OCI-LY7 (cell line): ENCODE results near the gene TAS2R7.

Source experiments
- CTCF ChIP-seq: fragments of 200-600 bp; sonication (generic); conservative IDR thresholded peaks from 2 replicates; pipeline ENCODE4 v1.5.1; 2014; ENCODE audit warnings: mild to moderate bottlenecking, antibody characterized with exemption, low read length, moderate library complexity, mixed read lengths
- EZH2phosphoT487 ChIP-seq: fragments of 200-600 bp; sonication (generic); IDR thresholded peaks from 2 replicates; pipeline ENCODE4 v1.6.1; 2018; ENCODE audit warnings: low read depth, borderline replicate concordance, mild to moderate bottlenecking, mixed run types, antibody characterized with exemption, low read length, moderate library complexity, mixed read lengths

DNA sequence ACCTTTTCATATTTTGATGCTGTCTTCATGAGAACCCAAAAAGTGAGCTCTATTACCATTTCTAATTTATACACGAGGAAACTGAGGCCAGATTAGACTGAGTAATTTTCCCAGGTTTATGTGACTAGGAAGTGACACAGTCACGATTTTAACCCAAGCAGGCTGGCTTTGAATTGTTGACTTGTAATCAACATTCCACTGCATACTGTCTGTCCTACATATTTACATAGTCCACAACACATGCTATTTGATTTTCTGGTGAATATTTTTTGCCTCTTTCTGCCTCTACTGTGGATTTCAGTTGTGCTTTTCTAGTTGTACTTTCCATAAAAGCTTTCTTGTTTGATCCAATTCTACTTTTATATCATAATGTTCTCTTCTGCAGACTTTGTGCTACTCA lies 8.2 kb downstream of the TAS2R7 start:
- no peak for TF ChIP-seq CTCF
- no peak for TF ChIP-seq EZH2phosphoT487
